CMK (cell line): ENCODE data around the gene C16orf90.
"Not testable (repeated sequence)": the region's sequence is repeated elsewhere in the genome, so short reads cannot be mapped to it uniquely, and the experiment has no call there.

Experiments
- DNase-seq: peaks from one replicate; pipeline ENCODE4 v3.0.0-alpha.2; 2010; ENCODE audit warnings: low read depth

Gene C16orf90

GRCh38 chr16:3482659-3483241 lies 12.5 kb downstream of the C16orf90 start:
- DNase-seq: no peak

DNA sequence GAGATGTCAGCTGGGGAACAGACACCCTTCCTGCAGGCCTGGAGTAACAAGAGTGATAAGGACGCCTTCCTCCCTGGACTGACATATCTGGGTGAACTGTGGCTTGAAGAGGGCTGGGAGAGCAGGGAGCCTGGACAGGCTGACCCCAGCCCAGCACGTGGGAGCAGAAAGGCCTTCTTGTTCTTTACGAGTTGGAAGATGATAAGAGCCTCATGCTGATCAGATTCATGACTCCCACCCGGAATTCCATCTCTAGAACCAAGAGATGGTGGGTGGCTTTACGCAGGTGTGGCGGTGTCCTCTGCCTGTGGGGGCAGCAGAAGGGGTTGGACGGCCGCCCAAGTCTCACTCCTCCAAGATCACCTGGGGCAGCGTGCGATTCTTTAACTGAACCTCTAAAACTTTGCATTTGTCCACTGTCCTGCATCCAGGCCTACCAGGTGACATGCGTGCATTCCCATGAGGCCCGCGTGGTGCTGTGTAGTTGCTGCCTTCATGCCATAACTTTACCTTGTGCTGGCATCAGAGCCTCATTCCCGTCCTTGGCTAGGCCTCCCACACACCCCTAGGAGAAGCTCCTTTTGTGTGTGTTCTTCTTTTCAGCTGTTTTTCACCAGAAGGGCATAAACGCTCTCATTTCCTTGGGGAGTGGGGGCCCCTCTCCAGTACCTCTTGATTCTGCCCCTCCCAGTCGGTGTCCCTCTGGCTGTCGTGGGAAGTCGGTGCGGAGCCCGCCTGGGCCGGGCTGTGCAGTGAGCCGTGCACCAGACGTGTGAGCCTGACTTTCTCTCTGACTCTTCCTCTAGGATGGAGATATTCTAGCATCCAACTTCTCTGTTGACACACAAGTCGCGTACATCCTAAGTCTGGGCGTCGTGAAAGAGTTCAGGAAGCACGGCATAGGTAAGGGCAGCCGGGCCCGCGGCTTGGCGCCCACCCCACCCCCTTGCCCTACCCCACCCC lies 13.3 kb downstream of the C16orf90 start:
- no peak for DNase-seq

DNA sequence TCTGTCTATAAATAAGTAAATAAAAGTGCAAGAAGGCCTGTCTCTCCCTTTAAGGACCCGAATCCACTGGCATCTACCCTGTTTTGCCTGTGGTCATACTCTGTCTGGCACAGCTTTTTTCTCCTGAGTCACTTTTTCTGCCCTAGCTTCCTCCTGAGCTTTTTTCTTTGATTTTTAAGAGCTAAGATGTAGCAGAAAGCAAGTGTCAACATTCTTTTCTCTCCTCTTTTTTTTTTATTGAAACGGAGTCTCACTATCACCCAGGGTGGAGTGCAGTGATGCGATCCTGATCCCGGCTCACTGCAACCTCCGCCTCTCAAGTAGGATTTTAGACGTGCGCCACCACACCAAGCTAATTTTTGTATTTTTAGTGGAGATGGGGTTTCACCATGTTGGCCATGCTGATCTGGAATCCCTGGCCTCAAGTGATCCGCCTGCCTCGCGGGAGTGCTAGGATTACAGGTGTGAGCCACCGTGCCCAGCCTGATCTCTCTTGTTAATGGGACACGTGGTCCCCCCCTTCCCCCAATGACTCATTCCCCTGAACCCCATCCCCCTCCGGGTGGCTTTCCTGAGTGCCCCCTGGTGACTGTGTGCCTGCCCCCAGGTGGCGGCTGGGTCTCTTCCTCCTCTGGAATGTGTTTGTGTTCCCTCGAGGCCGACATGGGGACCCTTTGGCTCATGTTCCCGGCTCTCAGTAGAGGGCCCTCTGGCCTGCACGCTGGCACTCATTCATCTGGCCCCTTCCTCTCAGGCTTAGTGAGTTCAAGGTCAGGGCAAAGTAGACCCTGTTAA lies 14.2 kb downstream of the C16orf90 start:
- no peak for DNase-seq

GRCh38 chr16:3479654-3480216 lies 15.6 kb downstream of the C16orf90 start:
- no peak for DNase-seq

GRCh38 chr16:3478242-3478925 lies 16.9 kb downstream of the C16orf90 start:
- DNase-seq: no peak

DNA sequence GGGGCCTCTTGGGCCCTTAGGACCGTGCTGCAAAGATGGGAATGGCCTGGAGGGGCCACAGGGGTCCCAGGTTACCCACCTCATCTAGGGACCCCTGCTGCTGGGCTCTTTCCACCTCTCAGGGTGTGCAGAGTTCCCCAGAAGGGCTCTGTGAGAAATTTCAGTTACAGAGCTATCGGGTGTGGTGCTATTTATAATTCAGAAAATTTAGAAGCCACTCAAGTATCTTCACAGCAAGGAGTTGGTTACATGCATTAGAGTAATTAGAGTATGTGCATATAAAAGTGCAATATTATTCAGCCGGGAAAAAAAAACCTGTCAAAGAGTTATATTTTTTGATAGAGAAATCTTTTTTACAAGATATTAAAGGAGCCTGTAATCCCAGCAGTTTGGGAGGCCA lies 18.9 kb downstream of the C16orf90 start:
- DNase-seq: no peak

DNA sequence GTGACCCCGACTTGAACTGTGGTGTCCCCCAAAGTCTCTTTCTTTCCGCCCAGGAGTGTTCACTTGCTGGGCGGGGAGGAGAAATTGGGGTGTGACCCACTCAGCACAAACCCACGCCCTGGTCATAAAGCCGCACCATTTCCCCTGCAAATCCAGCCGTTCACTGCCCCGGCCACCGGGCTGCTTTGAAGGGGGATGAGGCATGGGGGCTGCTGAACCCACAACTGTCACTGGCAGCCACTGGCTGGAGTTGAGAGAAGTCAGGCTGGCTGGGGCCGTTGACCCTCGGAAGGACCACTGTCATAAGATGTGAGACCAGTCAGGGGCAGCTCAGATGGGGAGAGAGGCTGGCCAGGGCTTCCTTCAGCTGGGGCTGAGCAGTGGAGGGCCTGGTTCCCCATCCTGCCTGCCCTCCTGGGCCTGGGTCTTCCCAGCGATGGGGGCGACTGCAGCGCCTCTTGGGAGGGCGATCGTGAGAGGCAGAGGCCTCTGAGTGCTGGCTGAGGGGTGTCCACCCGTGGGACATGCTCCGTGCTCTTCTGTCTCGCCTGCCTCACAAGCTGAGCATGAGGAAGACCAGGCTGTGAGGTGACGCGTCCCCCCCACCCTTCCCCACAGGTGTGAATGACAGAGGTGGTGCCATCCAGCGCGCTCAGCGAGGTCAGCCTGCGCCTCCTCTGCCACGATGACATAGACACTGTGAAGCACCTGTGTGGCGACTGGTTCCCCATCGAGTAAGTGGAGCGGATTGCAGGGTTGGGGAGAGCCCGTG lies 19.5 kb downstream of the C16orf90 start:
- no peak for DNase-seq

- not testable (repeated sequence) for DNase-seq
Observed at GRCh38 chr16:3474870-3475269, 20.4 kb downstream of the C16orf90 start.

DNA sequence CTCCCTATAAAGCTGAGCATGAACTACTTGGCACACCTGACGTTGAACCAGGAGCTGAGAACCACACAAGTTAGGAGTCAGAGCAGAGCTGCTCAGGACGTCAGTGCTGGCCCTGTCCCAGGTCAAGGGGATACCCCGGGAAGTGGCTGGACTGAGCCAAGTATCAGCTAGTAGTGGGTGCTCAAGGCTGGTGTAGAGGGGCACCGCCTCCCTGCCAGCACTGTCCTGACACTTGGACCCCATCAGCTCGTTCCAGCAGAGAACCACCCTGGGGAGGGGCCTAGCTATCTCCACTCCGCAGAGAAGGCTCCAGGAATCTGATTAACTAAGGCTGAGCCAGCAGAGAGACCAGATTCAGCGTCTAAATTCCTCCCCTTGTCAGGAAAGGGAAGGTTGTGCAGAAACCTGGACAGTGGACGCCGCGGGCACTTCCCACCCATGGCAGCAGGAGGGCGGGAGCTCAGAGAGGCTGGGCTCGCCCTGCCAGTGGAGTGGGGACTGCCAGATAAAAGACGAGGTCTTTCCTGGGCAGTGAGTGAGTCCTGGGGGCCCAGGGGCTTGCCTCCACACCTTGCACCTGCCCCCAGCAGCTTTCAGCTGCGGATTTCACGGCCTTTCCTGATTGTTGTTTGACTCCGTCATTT lies 21.0 kb downstream of the C16orf90 start:
- DNase-seq: no peak

DNA sequence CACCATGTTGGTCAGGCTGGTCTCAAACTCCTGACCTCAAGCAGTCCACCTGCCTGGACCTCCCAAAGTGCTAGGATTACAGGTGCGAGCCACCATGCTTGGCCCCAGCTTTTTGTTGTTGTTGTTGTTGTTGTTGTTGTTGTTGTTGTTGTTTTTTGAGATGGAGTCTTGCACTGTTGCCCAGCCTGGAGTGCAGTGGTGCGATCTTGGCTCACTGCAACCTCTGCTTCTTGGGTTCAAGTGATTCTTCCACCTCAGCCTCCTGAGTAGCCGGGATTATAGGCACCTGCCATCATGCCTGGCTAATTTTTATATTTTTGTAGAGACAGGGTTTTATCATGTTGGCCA lies 21.7 kb downstream of the C16orf90 start:
- DNase-seq: not testable (repeated sequence)

DNA sequence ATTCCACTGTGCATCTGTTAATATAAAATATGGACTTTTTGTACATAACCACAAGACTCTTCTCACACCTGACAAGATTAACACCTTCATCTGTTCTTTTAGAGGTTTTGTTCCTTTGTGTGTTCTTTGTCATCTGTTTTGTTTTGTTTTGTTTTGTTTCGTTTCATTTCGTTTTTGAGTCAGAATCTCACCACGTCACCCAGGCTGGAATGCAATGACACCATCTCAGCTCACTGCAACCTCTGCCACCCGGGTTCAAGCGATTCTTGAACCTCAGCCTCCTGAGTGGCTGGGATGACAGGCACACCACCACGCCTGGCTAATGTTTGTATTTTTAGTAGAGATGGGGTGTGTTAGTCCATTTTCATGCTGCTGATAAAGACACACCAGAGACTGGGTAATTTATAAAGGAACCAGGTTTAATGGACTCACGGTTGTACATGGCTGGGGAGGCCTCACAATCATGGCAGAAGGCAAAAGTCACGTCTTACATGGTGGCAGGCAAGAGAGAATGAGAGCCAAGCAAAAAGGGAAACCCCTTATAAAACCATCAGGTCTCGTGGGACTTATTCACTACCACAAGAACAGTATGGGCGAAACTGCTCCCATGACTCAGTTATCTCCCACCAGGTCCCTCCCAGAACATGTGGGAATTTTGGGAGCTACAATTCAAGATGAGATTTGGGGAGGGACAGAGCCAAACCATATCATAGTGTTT lies 22.3 kb downstream of the C16orf90 start:
- no peak for DNase-seq

- DNase-seq: no peak
Observed at GRCh38 chr16:3471518-3472176, 23.6 kb downstream of the C16orf90 start.

DNA sequence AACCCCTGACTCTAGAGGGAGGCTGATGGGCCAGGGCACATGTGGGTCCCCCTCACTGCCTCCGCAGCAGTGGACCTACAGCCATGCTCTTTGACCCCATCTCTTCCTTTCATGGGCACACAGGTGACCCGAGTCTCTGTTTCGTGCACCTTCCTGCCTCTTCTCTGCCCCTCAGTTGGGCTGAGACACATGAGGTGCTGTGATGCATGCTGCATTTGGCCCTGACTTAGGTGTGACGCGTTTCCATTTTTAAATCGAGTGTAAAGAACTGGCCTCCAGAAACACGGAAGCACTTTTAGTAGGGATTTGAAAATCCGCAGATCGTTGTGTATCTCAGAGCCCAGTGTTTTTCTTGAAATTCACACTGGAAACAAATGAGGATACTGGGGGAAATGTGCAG lies 24.6 kb downstream of the C16orf90 start:
- DNase-seq: no peak

DNA sequence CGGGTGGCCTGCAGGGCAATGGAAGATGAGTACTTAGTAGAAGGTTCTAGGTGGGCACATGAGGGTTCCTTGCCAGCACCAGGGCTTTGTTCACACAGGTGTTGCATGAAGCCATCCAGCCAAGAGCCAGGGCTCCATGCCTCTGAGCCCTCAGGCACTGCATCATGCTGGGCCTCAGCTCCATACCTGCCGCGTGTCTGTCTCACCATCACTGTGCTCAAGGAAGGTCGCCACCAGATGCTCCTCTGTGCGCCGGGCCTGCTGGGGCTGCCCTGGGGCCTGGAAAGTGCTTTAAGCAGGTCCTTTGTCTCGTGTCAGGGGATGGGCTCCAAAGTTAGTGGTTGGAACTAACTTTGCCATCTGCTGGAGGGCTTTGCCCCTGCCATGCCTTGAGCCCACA lies 25.6 kb downstream of the C16orf90 start:
- no peak for DNase-seq

DNA sequence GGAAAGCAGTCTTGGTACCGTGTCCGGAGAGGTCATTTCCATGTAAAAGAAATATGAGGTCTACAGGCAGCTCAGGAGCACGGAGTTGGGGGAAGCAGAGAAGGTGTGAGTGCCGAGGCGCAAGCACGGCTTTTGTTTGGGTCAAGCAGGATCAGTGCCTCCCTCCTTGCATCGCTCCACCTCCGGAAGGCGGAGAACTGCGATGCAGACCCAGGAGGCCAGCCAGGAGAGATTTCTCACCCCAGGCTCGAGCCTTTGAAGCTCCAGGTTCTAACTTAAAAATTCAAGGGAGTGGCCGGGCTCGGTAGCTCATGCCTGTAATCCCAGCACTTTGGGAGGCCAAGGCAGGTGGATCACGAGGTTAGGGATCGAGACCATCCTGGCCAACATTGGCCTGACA lies 26.8 kb downstream of the C16orf90 start:
- no peak for DNase-seq

DNA sequence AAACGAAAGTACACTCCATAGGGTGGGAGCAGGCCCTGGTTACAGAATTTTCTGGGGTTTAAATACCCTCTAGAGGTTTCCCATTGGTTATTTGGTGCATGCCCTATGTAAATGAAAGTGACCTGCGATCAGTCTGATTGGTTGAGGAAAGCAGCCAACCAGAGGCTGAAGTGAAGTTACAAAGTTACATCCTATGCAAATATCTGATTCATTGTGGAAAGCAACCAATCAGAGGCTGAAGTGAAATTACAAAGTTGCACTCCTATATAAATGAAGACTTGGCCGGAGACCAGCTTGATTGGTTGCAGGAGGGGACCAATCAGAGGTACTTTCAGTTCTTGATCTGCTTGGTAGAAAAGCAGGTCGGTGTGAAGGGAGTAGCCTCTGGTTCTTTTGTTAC lies 27.4 kb downstream of the C16orf90 start:
- no peak for DNase-seq

- DNase-seq: no peak
Observed at GRCh38 chr16:3467182-3467581, 28.1 kb downstream of the C16orf90 start.

GRCh38 chr16:3465911-3466584 lies 29.2 kb downstream of the C16orf90 start:
- DNase-seq: no peak

DNA sequence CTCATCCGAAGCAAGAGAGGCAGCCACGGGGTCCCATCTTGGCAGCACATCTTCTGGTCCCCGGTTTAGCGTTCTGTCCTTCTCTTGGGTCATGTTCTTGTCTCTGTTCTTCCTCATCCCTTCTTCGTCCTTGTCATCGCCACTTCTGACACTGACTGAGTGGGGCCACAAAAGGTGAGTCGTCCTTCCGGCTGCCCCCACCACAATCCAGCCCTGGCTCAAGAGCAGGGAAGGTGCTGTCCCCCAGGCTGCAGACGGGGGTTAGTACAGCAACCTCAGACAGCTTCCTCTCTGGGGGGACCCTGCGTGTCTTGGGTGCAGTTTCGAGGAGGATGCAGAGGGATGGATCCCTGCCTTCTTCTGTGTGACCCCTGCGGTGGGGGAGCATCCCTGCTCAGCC lies 30.0 kb downstream of the C16orf90 start:
- DNase-seq: no peak
